ENCODE measurements around the gene SIPA1L3. TPM values are rescaled to one million over a fixed set of nuclear protein-coding genes. Genes with fewer than 3 reads are reported as not detected.
A peak's percentile ranks its signal among the peaks of the same experiment; 100 is the strongest.

Gene SIPA1L3
- total and polyA plus RNA-seq, 2 experiments from 2014 or later = 9.3 to 30.3 TPM

GRCh38 chr19:38142176-38143035 is 235.4 kb downstream of the SIPA1L3 start:
- Histone ChIP-seq H3K36me3 (no peaks in the 10 kb centered on the region), H3K4me3 (no peak overlapping the region), H3K9me3 (ENCODE audit: low read depth) (no peaks in the 10 kb centered on the region), H3K27me3 (no peaks in the 10 kb centered on the region), H3K4me1 (ENCODE audit: low read depth) (no peaks in the 10 kb centered on the region), H3K27ac (no peak overlapping the region)
- DNase-seq (ENCODE audit: low read depth in 1 of 2, low spot score in 1 of 2) = peak; percentile 66 to 75
- peak; percentile 97 for TF ChIP-seq CTCF (IDR thresholded peaks at IDR 0.05; ENCODE audit: low read depth, low read length)

GRCh38 chr19:38143847-38144246 is 236.8 kb downstream of the SIPA1L3 start:
- Histone ChIP-seq H3K4me1 (ENCODE audit: low read depth) (no peaks in the 10 kb centered on the region), H3K36me3 (no peaks in the 10 kb centered on the region), H3K27me3 (no peaks in the 10 kb centered on the region), H3K27ac (no peak overlapping the region), H3K4me3 (no peak overlapping the region), H3K9me3 (ENCODE audit: low read depth) (no peaks in the 10 kb centered on the region)
- DNase-seq (ENCODE audit: low read depth in 1 of 2, low spot score in 1 of 2) = no peak
- peak; percentile 3 for TF ChIP-seq CTCF (IDR thresholded peaks at IDR 0.05; ENCODE audit: low read depth, low read length)

DNA sequence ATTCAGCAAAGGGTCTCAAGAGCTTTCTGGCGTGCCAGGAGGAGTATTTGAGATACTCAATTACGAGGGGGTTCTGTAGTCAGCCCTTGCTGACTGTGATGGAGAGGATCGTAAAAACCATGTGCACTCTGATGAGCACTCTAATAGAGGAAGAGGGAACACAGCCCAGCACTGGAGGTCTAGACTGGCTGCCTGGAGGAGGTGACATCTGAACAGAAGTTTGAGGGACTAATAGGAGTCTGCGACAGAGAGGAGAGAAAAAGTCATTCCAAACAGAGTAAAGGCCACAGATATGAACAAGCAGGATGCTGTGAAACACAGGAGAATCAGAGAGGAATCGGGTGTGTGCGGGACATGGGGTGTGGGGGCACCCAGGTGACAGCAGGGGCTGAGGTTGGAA is 237.7 kb downstream of the SIPA1L3 start:
- DNase-seq (ENCODE audit: low read depth in 1 of 2, low spot score in 1 of 2) = no peak
- no peak for TF ChIP-seq CTCF (IDR thresholded peaks at IDR 0.05; ENCODE audit: low read depth, low read length)
- H3K4me3 ChIP-seq = no peak overlapping the region
- no peaks in the 10 kb centered on the region for H3K36me3 ChIP-seq
- H3K27me3 ChIP-seq = no peaks in the 10 kb centered on the region
- H3K9me3 ChIP-seq (ENCODE audit: low read depth) = no peaks in the 10 kb centered on the region
- no peaks in the 10 kb centered on the region for H3K4me1 ChIP-seq (ENCODE audit: low read depth)
- H3K27ac ChIP-seq = no peak overlapping the region

DNA sequence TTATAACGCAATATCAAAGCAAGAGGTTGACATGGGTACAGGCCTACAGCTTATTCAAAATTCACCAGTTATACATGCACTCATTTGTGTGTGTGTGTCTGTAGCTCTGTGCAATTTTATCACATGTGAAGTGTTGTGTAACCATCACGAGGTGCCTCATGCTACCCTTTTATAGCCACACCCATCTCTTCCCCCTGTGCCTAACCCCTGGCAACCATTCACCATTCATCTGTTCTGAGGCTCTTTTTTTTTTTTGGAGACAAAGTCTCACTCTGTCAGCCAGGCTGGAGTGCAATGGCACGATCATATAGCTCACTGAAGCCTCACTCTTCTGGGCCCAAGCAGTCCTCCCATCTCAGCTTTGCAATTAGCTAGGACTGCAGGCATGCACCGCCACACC is 238.6 kb downstream of the SIPA1L3 start:
- Histone ChIP-seq H3K27ac (no peak overlapping the region), H3K4me1 (ENCODE audit: low read depth) (no peaks in the 10 kb centered on the region), H3K27me3 (no peaks in the 10 kb centered on the region), H3K9me3 (ENCODE audit: low read depth) (no peaks in the 10 kb centered on the region), H3K4me3 (no peak overlapping the region), H3K36me3 (no peaks in the 10 kb centered on the region)
- DNase-seq (ENCODE audit: low read depth in 1 of 2, low spot score in 1 of 2) = peak in 1 of 2 donors; percentile 49
- TF ChIP-seq CTCF (IDR thresholded peaks at IDR 0.05; ENCODE audit: low read depth, low read length) = no peak

DNA sequence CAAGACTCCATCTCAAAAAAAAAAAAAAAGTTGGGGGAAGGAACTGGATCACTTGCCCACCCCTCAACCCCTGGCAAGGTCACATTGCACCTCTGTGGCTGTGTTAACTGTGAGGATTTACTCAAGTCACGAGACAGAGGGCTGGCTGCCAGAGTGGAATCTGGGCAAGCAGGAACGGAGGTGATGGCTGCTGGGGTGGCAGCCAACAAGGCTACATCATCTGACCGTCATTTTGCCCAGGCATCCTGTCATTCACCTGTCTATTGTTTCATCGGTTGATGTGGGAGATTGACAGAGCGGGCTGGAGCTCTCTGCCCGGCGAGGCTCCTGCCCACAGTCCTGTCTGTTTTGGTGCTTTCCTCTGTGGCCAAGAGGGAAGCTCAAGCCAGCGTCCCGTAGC is 241.3 kb downstream of the SIPA1L3 start:
- Histone ChIP-seq H3K27me3 (no peaks in the 10 kb centered on the region), H3K4me1 (ENCODE audit: low read depth) (no peaks in the 10 kb centered on the region), H3K36me3 (no peaks in the 10 kb centered on the region), H3K27ac (no peak overlapping the region), H3K4me3 (no peak overlapping the region), H3K9me3 (ENCODE audit: low read depth) (no peaks in the 10 kb centered on the region)
- no peak for TF ChIP-seq CTCF (IDR thresholded peaks at IDR 0.05; ENCODE audit: low read depth, low read length)
- no peak for DNase-seq (ENCODE audit: low read depth in 1 of 2, low spot score in 1 of 2)
